HCT116 (cell line): ENCODE results near the gene EPHB2. TPM values are rescaled to one million over a fixed set of nuclear protein-coding genes. Genes with fewer than 3 reads are reported as not detected.

ENCODE experiments used
- ATAC-seq: fragments of 200-7000 bp; cut with Tn5 transposase; 2 replicates; pipeline ENCODE4 v1.9.1; 2020; ENCODE audit warnings: mild to moderate bottlenecking, moderate library complexity
- BruUV-seq: library from RNA; stranded (reverse); fragments of 400-500 nt; replicated peaks from 2 replicates; lab custom pipeline; 2021; lab: Mats Ljungman, UMichigan
- CTCF ChIA-PET: fragments of 300-600 bp; sonication (Branson Sonifier 250); formaldehyde crosslinking; loops from one replicate; lab custom pipeline; 2021; ENCODE audit warnings: antibody characterized with exemption; lab: Charles Lee
- POLR2A ChIA-PET: fragments of 300-600, 350-600 bp; sonication (Branson Sonifier 250); formaldehyde crosslinking; loops from one replicate; lab custom pipeline; 2021; ENCODE audit warnings: antibody characterized with exemption; lab: Charles Lee
- RAD21 ChIA-PET, 2 experiments: fragments of 300-600 bp; sonication (Branson Sonifier 250); formaldehyde crosslinking; loops; one replicate each; lab custom pipeline; 2023; ENCODE audit warnings: low total read pairs in 2 of 2; ENCODE audit not compliant: uncharacterized antibody in 2 of 2, unreplicated experiment in 2 of 2, low non-redundant PET in 1 of 2; lab: Charles Lee
- DNase-seq: peaks from one replicate; pipeline ENCODE4 v3.0.0-alpha.2; 2010; ENCODE audit warnings: low read depth, low spot score
- H2AFZ ChIP-seq: fragments of 200-600 bp; shearing (Covaris generic), sonication (generic); 2 replicates; pipeline ENCODE4 v1.6.1; 2017; ENCODE audit warnings: low read depth, mixed run types, mixed read lengths, antibody characterized with exemption, low read length; ENCODE audit not compliant: poor library complexity, severe bottlenecking
- H3K27ac ChIP-seq: 2 replicates; pipeline ENCODE4 v1.5.1; 2012; ENCODE audit warnings: low read depth, low read length
- H3K27me3 ChIP-seq: fragments of 200-600 bp; sonication (generic); 2 replicates; pipeline ENCODE4 v1.6.1; 2016; ENCODE audit warnings: mixed run types, low read length, mixed read lengths; ENCODE audit not compliant: insufficient read depth
- H3K36me3 ChIP-seq, 2 experiments: fragments of 200-500 bp in 1 of 2; fragments of 200-600 bp in 1 of 2; sonication (Bioruptor generic) in 1 of 2; sonication (generic) in 1 of 2; 2 replicates each; pipeline versions ENCODE4 v1.5.1 to v1.6.1; 2014 to 2016; ENCODE audit warnings: low read length in 2 of 2, inconsistent platforms in 1 of 2, mixed read lengths in 1 of 2, mixed run types in 1 of 2; ENCODE audit not compliant: insufficient read depth in 2 of 2, control insufficient read depth in 1 of 2
- H3K4me1 ChIP-seq, 2 experiments: fragments of 200-600 bp in 1 of 2; sonication (generic) in 1 of 2; 2 replicates each; pipeline versions ENCODE4 v1.5.1 to v1.6.1; 2012 to 2017; ENCODE audit warnings: low read length in 2 of 2, inconsistent platforms in 1 of 2, mild to moderate bottlenecking in 1 of 2, mixed read lengths in 1 of 2, mixed run types in 1 of 2, moderate library complexity in 1 of 2; ENCODE audit not compliant: insufficient read depth in 2 of 2, control insufficient read depth in 1 of 2
- H3K4me2 ChIP-seq: fragments of 200-600 bp; sonication (generic); 2 replicates; pipeline ENCODE4 v1.6.1; 2017; ENCODE audit warnings: mixed run types, low read length, mixed read lengths
- H3K4me3 ChIP-seq, 2 experiments: fragments of 200-600 bp in 1 of 2; sonication (generic) in 1 of 2; replicated peaks in 1 of 2; 2 replicates each; pipeline ENCODE4 v1.5.1; 2011 to 2016; ENCODE audit warnings: low read length in 2 of 2, control low read depth in 1 of 2, low read depth in 1 of 2, mild to moderate bottlenecking in 1 of 2, mixed read lengths in 1 of 2, mixed run types in 1 of 2
- H3K79me2 ChIP-seq: fragments of 200-600 bp; sonication (generic); 2 replicates; pipeline ENCODE4 v1.6.1; 2017; ENCODE audit warnings: mild to moderate bottlenecking, mixed run types, low read length, moderate library complexity, mixed read lengths; ENCODE audit not compliant: insufficient read depth
- H3K9ac ChIP-seq: fragments of 200-600 bp; sonication (generic); 2 replicates; pipeline ENCODE4 v1.6.1; 2016; ENCODE audit warnings: low read length, mixed read lengths
- H3K9me2 ChIP-seq: fragments of 200-600 bp; sonication (generic), shearing (Covaris generic); 2 replicates; pipeline ENCODE4 v1.6.1; 2017; ENCODE audit warnings: mixed run types, mild to moderate bottlenecking, moderate library complexity; ENCODE audit not compliant: insufficient read depth
- H3K9me3 ChIP-seq, 2 experiments: fragments of 200-500 bp in 1 of 2; fragments of 200-600 bp in 1 of 2; sonication (Bioruptor generic) in 1 of 2; sonication (generic) in 1 of 2; 2 replicates each; pipeline ENCODE4 v1.6.1; 2014 to 2017; ENCODE audit warnings: low read length in 2 of 2, mixed read lengths in 2 of 2, inconsistent platforms in 1 of 2, low read depth in 1 of 2, mild to moderate bottlenecking in 1 of 2, mixed run types in 1 of 2, moderate library complexity in 1 of 2; ENCODE audit not compliant: control insufficient read depth in 1 of 2, insufficient read depth in 1 of 2
- H4K20me1 ChIP-seq: fragments of 200-600 bp; sonication (generic), shearing (Covaris generic); 2 replicates; pipeline ENCODE4 v1.6.1; 2017; ENCODE audit warnings: mixed run types, mild to moderate bottlenecking, moderate library complexity; ENCODE audit not compliant: insufficient read depth
- CBX3 ChIP-seq: IDR thresholded peaks from 2 replicates; pipeline ENCODE4 v1.6.1; 2012; ENCODE audit warnings: low read depth
- REST ChIP-seq: IDR thresholded peaks from 2 replicates; pipeline ENCODE4 v1.6.1; 2012; ENCODE audit warnings: low read depth
- intact Hi-C: fragments of 100-400 bp; cut with micrococcal nuclease; formaldehyde crosslinking; loops from 2 replicates; pipeline ENCODE4 v1.10.0; 2022
- total RNA-seq: library from RNA; stranded (reverse); gene quantifications from one replicate; pipeline ENCODE4 v1.2.1, GENCODE V29; 2021; ENCODE audit not compliant: unreplicated experiment

The EPHB2 gene
- total RNA-seq, 1 experiment from 2014 or later: 19.5 TPM

- no peak for ATAC-seq
- H3K4me3 ChIP-seq: no peak overlapping the region
- CTCF ChIA-PET: no interaction called here
Measured at GRCh38 chr1:22850681-22851080, 140.0 kb downstream of the EPHB2 start.

More at GRCh38 chr1:22850681-22851080, 140.0 kb downstream of the EPHB2 start:
- Histone ChIP-seq H3K27me3 (no peaks in the 10 kb centered on the region), H3K9me3 (no peaks in the 10 kb centered on the region), H2AFZ (no peak overlapping the region)
- BruUV-seq: no TSS peak
- POLR2A ChIA-PET: no interaction called here
- TF ChIP-seq CBX3 (no peak), REST (no peak)
- TF ChIP-seq, all 23 proteins: peak for 0
- Histone ChIP-seq H3K4me1 (no peaks in the 10 kb centered on the region; a peak in 1 of 4 replicates), H4K20me1 (no peaks in the 10 kb centered on the region), H3K9ac (no peak overlapping the region), H3K27ac (no peak overlapping the region), H3K79me2 (no peaks in the 10 kb centered on the region), H3K4me2 (no peak overlapping the region), H3K9me2 (no peaks in the 10 kb centered on the region), H3K36me3 (no peaks in the 10 kb centered on the region)
- RAD21 ChIA-PET: no interaction called here
- intact Hi-C loops: no loop called here
- DNase-seq: no peak
